Transverse colon (tissue), 3 donors: ENCODE data around the gene IL4R.

Source experiments
- CTCF ChIP-seq, 5 experiments: fragments of 200-600 bp in 3 of 5; fragments of 450-650 bp in 2 of 5; sonication (generic) in 3 of 5; IDR thresholded peaks; 1 replicate in 2 of 5; 2 replicates in 3 of 5; pipeline ENCODE4 v1.5.1; 2016 to 2017; ENCODE audit warnings: antibody characterized with exemption in 5 of 5, inconsistent platforms in 3 of 5, mild to moderate bottlenecking in 2 of 5, moderate library complexity in 1 of 5
- POLR2A ChIP-seq: fragments of 450-650 bp; IDR thresholded peaks from one replicate; pipeline ENCODE4 v1.6.1; 2016; ENCODE audit warnings: antibody characterized with exemption, mild to moderate bottlenecking, moderate library complexity

DNA sequence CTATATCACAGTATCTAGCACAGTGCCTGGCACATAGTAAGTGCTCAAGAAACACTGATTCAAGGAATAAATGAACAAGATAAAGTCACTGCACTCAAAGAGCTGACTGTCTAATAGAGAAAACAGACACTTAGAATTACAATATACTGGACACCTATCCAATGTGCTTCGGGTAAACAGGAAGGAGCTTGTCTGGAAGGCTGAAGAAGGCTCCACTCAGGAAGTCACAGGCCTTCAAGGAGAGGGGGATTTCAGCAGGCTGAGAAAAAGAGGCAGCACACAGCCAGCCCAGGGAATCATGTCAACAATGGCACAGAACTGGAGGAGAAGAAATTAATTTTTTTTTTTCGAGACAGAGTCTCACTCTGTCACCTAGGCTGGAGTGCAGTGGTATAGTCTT is 9.7 kb upstream of the IL4R start:
- no peak for TF ChIP-seq CTCF (IDR thresholded peaks at IDR 0.05)
- TF ChIP-seq POLR2A, result no peak
